Measurements from ENCODE around the gene DYNLL2.

DYNLL2 gene

DNA sequence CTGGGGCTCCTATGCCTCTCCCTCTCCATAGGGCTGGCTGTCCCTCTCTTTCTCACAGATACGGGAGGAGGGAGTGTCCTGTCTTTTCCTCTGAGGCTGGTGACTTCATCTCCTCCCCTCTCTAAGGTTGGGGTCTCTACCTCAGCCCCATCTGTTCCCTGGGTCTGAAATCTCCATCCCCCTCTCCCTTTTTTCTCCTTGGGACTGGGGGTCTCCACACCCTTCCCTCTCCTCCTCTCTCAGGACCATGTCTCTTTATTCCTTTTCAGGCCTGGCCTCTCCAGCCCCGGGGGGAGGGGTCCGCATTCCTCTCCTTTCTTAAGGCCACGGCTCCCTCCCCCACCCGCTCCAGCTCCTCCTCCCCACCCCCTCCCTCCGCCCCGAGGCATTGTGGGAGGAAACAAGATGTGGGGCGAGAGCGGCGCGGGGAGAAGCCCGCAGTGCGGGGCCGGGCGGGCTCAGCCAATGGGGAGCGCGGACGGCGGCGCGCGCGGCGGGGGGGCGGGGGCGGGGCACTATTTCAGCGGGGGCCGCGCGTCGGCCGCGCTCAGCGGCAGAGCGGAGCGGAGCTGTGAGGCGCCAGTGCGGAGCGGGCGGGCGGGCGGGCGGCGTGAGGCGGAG, at the start of gene DYNLL2:
Gene DYNLL2 (plus strand): TSS at position 550 of the 621 bp plus-strand sequence. CDS start 3,672 bp downstream, outside the sequence.
- H3K9me2 ChIP-seq (replicated peaks; ENCODE audit: low read depth, low read length), result no peaks in the 10 kb centered on the region
- peak within 1 kb of the TSS; percentile 92 for H3K4me3 ChIP-seq (ENCODE audit: low read length, poor library complexity, severe bottlenecking)
- peaks cover 13% of the 10 kb centered on the region; the same call in 1 of the 2 replicates for H3K36me3 ChIP-seq (ENCODE audit: insufficient read depth, low read length)
- TF ChIP-seq, protein P1, sequence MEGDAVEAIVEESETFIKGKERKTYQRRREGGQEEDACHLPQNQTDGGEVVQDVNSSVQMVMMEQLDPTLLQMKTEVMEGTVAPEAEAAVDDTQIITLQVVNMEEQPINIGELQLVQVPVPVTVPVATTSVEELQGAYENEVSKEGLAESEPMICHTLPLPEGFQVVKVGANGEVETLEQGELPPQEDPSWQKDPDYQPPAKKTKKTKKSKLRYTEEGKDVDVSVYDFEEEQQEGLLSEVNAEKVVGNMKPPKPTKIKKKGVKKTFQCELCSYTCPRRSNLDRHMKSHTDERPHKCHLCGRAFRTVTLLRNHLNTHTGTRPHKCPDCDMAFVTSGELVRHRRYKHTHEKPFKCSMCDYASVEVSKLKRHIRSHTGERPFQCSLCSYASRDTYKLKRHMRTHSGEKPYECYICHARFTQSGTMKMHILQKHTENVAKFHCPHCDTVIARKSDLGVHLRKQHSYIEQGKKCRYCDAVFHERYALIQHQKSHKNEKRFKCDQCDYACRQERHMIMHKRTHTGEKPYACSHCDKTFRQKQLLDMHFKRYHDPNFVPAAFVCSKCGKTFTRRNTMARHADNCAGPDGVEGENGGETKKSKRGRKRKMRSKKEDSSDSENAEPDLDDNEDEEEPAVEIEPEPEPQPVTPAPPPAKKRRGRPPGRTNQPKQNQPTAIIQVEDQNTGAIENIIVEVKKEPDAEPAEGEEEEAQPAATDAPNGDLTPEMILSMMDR (conservative IDR thresholded peaks at IDR 0.05; ENCODE audit: low read length), result no peak
- TF ChIP-seq EZH2phosphoT487 (IDR thresholded peaks at IDR 0.05; ENCODE audit: borderline replicate concordance), result no peak
- no peaks in the 10 kb centered on the region for H3F3A ChIP-seq (ENCODE audit: low read depth)
- no peaks in the 10 kb centered on the region for H3K9me3 ChIP-seq (ENCODE audit: insufficient read depth, low read depth, low read length)
- H4K20me1 ChIP-seq (ENCODE audit: insufficient read depth, low read length, poor library complexity, severe bottlenecking), result peaks cover 45% of the 10 kb centered on the region
- H3K79me2 ChIP-seq (ENCODE audit: insufficient read depth, low read length), result peaks cover 47% of the 10 kb centered on the region
- peaks cover 40% of the 10 kb centered on the region for H3K4me1 ChIP-seq (ENCODE audit: insufficient read depth, low read length, poor library complexity, severe bottlenecking)
- peak within 1 kb of the TSS; percentile 95 for H2AFZ ChIP-seq (ENCODE audit: low read length)
- H3K27me3 ChIP-seq (ENCODE audit: insufficient read depth, low read length, poor library complexity, severe bottlenecking), result peaks cover 3% of the 10 kb centered on the region
- peak within 1 kb of the TSS; percentile 83 for H3K9ac ChIP-seq (ENCODE audit: low read depth, low read length, poor library complexity, severe bottlenecking)
- peak within 1 kb of the TSS; percentile 93 for H3K4me2 ChIP-seq (ENCODE audit: low read depth, low read length, poor library complexity, severe bottlenecking)

DNA sequence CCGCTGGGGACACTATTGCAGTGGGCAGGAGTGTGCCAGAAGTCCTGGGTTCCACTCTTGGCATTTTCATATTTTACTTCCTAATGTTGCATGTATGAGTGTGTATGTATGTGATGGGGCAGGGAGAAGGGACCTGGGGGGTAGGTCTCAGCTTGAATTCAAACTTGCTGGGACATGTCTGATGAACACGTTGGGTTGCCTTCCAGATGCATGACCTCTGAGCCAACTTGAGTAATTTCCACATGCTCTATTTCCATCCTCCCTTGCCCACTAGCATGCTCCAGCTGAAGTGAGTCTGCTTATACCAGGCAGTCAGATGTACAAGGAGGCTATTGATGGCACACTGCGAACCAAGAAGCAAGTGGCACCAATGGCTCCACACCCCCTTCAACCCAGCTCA, 43.2 kb upstream of the DYNLL2 start:
- Histone ChIP-seq H3K9ac (ENCODE audit: low read depth, low read length, poor library complexity, severe bottlenecking) (no peak overlapping the region), H3K9me3 (ENCODE audit: insufficient read depth, low read depth, low read length) (no peaks in the 10 kb centered on the region), H4K20me1 (ENCODE audit: insufficient read depth, low read length, poor library complexity, severe bottlenecking) (no peaks in the 10 kb centered on the region)

DNA sequence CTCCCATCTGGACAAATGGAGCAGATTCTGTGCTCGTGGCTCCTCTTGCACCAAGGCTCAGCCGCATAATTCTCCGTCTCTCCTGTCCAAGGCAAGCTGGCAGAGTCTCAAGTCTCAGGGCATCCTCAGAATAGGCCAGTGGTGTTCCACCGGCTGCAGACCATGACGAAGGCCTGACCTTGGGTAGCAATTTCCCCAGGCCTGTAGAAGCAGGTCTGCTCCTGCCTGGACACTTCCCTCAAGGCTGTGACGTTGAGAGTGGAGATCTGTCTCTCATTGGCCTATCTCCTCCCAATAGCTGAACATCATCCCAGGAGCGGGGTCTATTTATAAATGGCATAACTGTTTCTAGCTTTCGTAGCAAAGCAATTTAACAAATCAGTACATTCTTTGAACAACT, 42.8 kb upstream of the DYNLL2 start:
- H2AFZ ChIP-seq (ENCODE audit: low read length), result no peak overlapping the region
- no peaks in the 10 kb centered on the region for H4K20me1 ChIP-seq (ENCODE audit: insufficient read depth, low read length, poor library complexity, severe bottlenecking)
- peaks cover 22% of the 10 kb centered on the region for H3K27me3 ChIP-seq (ENCODE audit: insufficient read depth, low read length, poor library complexity, severe bottlenecking)

More for the DNA sequence above, 43.2 kb upstream of the DYNLL2 start:
- peaks cover 22% of the 10 kb centered on the region for H3K27me3 ChIP-seq (ENCODE audit: insufficient read depth, low read length, poor library complexity, severe bottlenecking)
- H3K4me2 ChIP-seq (ENCODE audit: low read depth, low read length, poor library complexity, severe bottlenecking), result no peak overlapping the region
- H2AFZ ChIP-seq (ENCODE audit: low read length), result no peak overlapping the region
- H3K9me2 ChIP-seq (replicated peaks; ENCODE audit: low read depth, low read length), result no peaks in the 10 kb centered on the region
- no peak for TF ChIP-seq EZH2phosphoT487 (IDR thresholded peaks at IDR 0.05; ENCODE audit: borderline replicate concordance)
- TF ChIP-seq, protein P1 (conservative IDR thresholded peaks at IDR 0.05; ENCODE audit: low read length), result no peak
- no peaks in the 10 kb centered on the region for H3K79me2 ChIP-seq (ENCODE audit: insufficient read depth, low read length)
- H3K4me1 ChIP-seq (ENCODE audit: insufficient read depth, low read length, poor library complexity, severe bottlenecking), result no peaks in the 10 kb centered on the region
- no peak overlapping the region for H3K4me3 ChIP-seq (ENCODE audit: low read length, poor library complexity, severe bottlenecking)
- H3K36me3 ChIP-seq (ENCODE audit: insufficient read depth, low read length), result no peaks in the 10 kb centered on the region
- no peaks in the 10 kb centered on the region for H3F3A ChIP-seq (ENCODE audit: low read depth)

More for the DNA sequence above, 42.8 kb upstream of the DYNLL2 start:
- Histone ChIP-seq H3F3A (ENCODE audit: low read depth) (no peaks in the 10 kb centered on the region), H3K4me3 (ENCODE audit: low read length, poor library complexity, severe bottlenecking) (no peak overlapping the region), H3K9ac (ENCODE audit: low read depth, low read length, poor library complexity, severe bottlenecking) (no peak overlapping the region), H3K79me2 (ENCODE audit: insufficient read depth, low read length) (no peaks in the 10 kb centered on the region), H3K4me1 (ENCODE audit: insufficient read depth, low read length, poor library complexity, severe bottlenecking) (no peaks in the 10 kb centered on the region), H3K9me2 (replicated peaks; ENCODE audit: low read depth, low read length) (no peaks in the 10 kb centered on the region), H3K36me3 (ENCODE audit: insufficient read depth, low read length) (no peaks in the 10 kb centered on the region), H3K4me2 (ENCODE audit: low read depth, low read length, poor library complexity, severe bottlenecking) (no peak overlapping the region), H3K9me3 (ENCODE audit: insufficient read depth, low read depth, low read length) (no peaks in the 10 kb centered on the region)
- TF ChIP-seq EZH2phosphoT487 (IDR thresholded peaks at IDR 0.05; ENCODE audit: borderline replicate concordance), result no peak
- TF ChIP-seq, protein P1 (conservative IDR thresholded peaks at IDR 0.05; ENCODE audit: low read length), result no peak

Measured in Loucy (cell line).